Small intestine (tissue), 7 donors: ENCODE results near the gene ZIC5. TPM values are rescaled to one million over a fixed set of nuclear protein-coding genes. Genes with fewer than 3 reads are reported as not detected.

Experiments
- DNase-seq, 2 donors: peaks; one replicate each; pipeline versions ENCODE4 v3.0.0 to v3.0.0-alpha.2; 2013
- FAIRE-seq: peaks from 2 replicates; lab custom pipeline; 2012; peaks lifted over from hg19 to GRCh38; lab: Jason Lieb, UNC
- H3K27ac ChIP-seq, 3 donors: one replicate each; pipeline ENCODE4 v1.5.1; 2013; ENCODE audit warnings: low read length in 2 of 3, mild to moderate bottlenecking in 2 of 3, control low read depth in 1 of 3, inconsistent platforms in 1 of 3, low read depth in 1 of 3, moderate library complexity in 1 of 3
- H3K27me3 ChIP-seq, 3 donors: one replicate each; pipeline ENCODE4 v1.6.1; 2013; ENCODE audit warnings: low read length in 3 of 3, inconsistent platforms in 1 of 3; ENCODE audit not compliant: control insufficient read depth in 3 of 3, insufficient read depth in 3 of 3
- H3K36me3 ChIP-seq, 3 donors: one replicate each; pipeline ENCODE4 v1.6.1; 2013; ENCODE audit warnings: low read length in 3 of 3, inconsistent platforms in 1 of 3, low read depth in 1 of 3, mild to moderate bottlenecking in 1 of 3, moderate library complexity in 1 of 3; ENCODE audit not compliant: control insufficient read depth in 3 of 3, insufficient read depth in 2 of 3
- H3K4me1 ChIP-seq, 3 donors: one replicate each; pipeline ENCODE4 v1.6.1; 2013; ENCODE audit warnings: low read length in 2 of 3, inconsistent platforms in 1 of 3, low read depth in 1 of 3, mild to moderate bottlenecking in 1 of 3, moderate library complexity in 1 of 3; ENCODE audit not compliant: control insufficient read depth in 3 of 3, insufficient read depth in 2 of 3
- H3K4me3 ChIP-seq, 3 donors: one replicate each; pipeline ENCODE4 v1.5.1; 2013; ENCODE audit warnings: low read length in 3 of 3, control low read depth in 1 of 3, inconsistent platforms in 1 of 3, low read depth in 1 of 3, mild to moderate bottlenecking in 1 of 3, moderate library complexity in 1 of 3
- H3K9me3 ChIP-seq, 2 donors: one replicate each; pipeline ENCODE4 v1.6.1; 2013; ENCODE audit warnings: low read depth in 1 of 2, low read length in 1 of 2; ENCODE audit not compliant: control insufficient read depth in 2 of 2, insufficient read depth in 1 of 2
- WGBS, 3 donors: extraction: QIAGEN DNeasy Blood & Tissue Kit; methylation state at CpG; one replicate each; pipeline ENCODE4 v1.1.7; 2013; 5-methylcytosine and 5-hydroxymethylcytosine counted together
- polyA plus RNA-seq, 4 donors: library from polyadenylated mRNA; stranded (reverse) in 3 of 4; unstranded in 1 of 4; fragments of 200-250 nt in 3 of 4; fragments of 120-200 nt in 1 of 4; gene quantifications; one replicate each; pipeline versions ENCODE4 v1.2.1 to v1.2.3, GENCODE V29; 2013
- donor health status: healthy with polysubstance abuse.
- donor health status: control.
- donor health status: control.
- donor health status: Bipolar disorder and iron deficiency.
- donor health status: healthy.

The ZIC5 gene
- polyA plus RNA-seq, 4 donors: 0.01 TPM; not detected in 3

- H3K4me3 ChIP-seq: no peak overlapping the region
- 13 to 20% (median 13%) methylated on average over 18 of the region's 18 CpGs for WGBS, 3 donors
- FAIRE-seq: no peak
- H3K36me3 ChIP-seq: no peaks in the 10 kb centered on the region
- peaks cover 4 to 91% (median 56%) of the 10 kb centered on the region in 3 donors for H3K27me3 ChIP-seq
- H3K27ac ChIP-seq: no peak overlapping the region
- peaks cover 0 to 3% (median 0%) of the 10 kb centered on the region in 3 donors for H3K4me1 ChIP-seq
- DNase-seq: peak in 1 of 2 donors; percentile 5
- peaks cover 0 to 7% of the 10 kb centered on the region in 2 donors for H3K9me3 ChIP-seq
These were observed 2.9 kb upstream of the ZIC5 start for GRCh38 chr13:99974296-99974938.

- no peaks in the 10 kb centered on the region for H3K36me3 ChIP-seq
- H3K4me1 ChIP-seq: peaks cover 0 to 6% (median 0%) of the 10 kb centered on the region in 3 donors
- FAIRE-seq: no peak
- H3K9me3 ChIP-seq: peaks cover 0 to 7% of the 10 kb centered on the region in 2 donors
- no peak overlapping the region for H3K4me3 ChIP-seq
- H3K27me3 ChIP-seq: peaks cover 4 to 91% (median 57%) of the 10 kb centered on the region in 3 donors
- DNase-seq: no peak
- WGBS, 3 donors: 15 to 22% (median 20%) methylated on average over 6 of the region's 6 CpGs
- H3K27ac ChIP-seq: no peak overlapping the region
These were observed 2.2 kb upstream of the ZIC5 start for GRCh38 chr13:99973808-99974185.

- no peak for FAIRE-seq
- Histone ChIP-seq H3K9me3 (peaks cover 0 to 7% of the 10 kb centered on the region in 2 donors), H3K27ac (no peak overlapping the region), H3K4me3 (no peak overlapping the region), H3K4me1 (peaks cover 0 to 7% (median 2%) of the 10 kb centered on the region in 3 donors), H3K27me3 (peaks cover 4 to 90% (median 55%) of the 10 kb centered on the region in 3 donors), H3K36me3 (no peaks in the 10 kb centered on the region)
- DNase-seq: peak in 1 of 2 donors; percentile 26
- WGBS, 3 donors: 12 to 15% (median 12%) methylated on average over 11 of the region's 11 CpGs
These were observed 1.7 kb upstream of the ZIC5 start for GRCh38 chr13:99973163-99973807.

- no peak overlapping the region for H3K4me3 ChIP-seq
- H3K27me3 ChIP-seq: peaks cover 10 to 89% (median 56%) of the 10 kb centered on the region in 3 donors
- WGBS, 3 donors: 8 to 17% (median 9%) methylated on average over 18 of the region's 18 CpGs
- FAIRE-seq: no peak
- H3K27ac ChIP-seq: no peak overlapping the region
- H3K36me3 ChIP-seq: no peaks in the 10 kb centered on the region
- peaks cover 0 to 7% (median 2%) of the 10 kb centered on the region in 3 donors for H3K4me1 ChIP-seq
- peaks cover 0 to 7% of the 10 kb centered on the region in 2 donors for H3K9me3 ChIP-seq
- peak in 1 of 2 donors; percentile 26 for DNase-seq
These were observed 694 bp upstream of the ZIC5 start for GRCh38 chr13:99972190-99972731.

GRCh38 chr13:99970651-99971575, 654 bp downstream of the ZIC5 start:
- H3K4me1 ChIP-seq: peaks cover 0 to 7% (median 2%) of the 10 kb centered on the region in 3 donors
- peak overlapping the region in 1 of 3 donors; percentile 62 for H3K4me3 ChIP-seq
- peaks cover 11 to 87% (median 59%) of the 10 kb centered on the region in 3 donors for H3K27me3 ChIP-seq
- WGBS, 3 donors: 1 to 3% (median 2%) methylated on average over 30 to 117 of the region's 118 CpGs
- H3K36me3 ChIP-seq: no peaks in the 10 kb centered on the region
- FAIRE-seq (no peak), DNase-seq (peak in 1 of 2 donors; percentile 36)
- no peak overlapping the region for H3K27ac ChIP-seq
- H3K9me3 ChIP-seq: peaks cover 0 to 5% of the 10 kb centered on the region in 2 donors

- FAIRE-seq (no peak), DNase-seq (peak in 1 of 2 donors; percentile 48)
- Histone ChIP-seq H3K27ac (no peak overlapping the region), H3K9me3 (no peaks in the 10 kb centered on the region), H3K4me3 (peak overlapping the region in 1 of 3 donors; percentile 62), H3K36me3 (no peaks in the 10 kb centered on the region), H3K4me1 (peaks cover 0 to 7% (median 2%) of the 10 kb centered on the region in 3 donors), H3K27me3 (peaks cover 14 to 87% (median 60%) of the 10 kb centered on the region in 3 donors)
- 0 to 1% (median 0%) methylated on average over 53 to 79 of the region's 79 CpGs for WGBS, 3 donors
These were observed 1.5 kb downstream of the ZIC5 start for GRCh38 chr13:99969919-99970650.

GRCh38 chr13:99969453-99969918, 2.1 kb downstream of the ZIC5 start:
- H3K4me3 ChIP-seq: peak overlapping the region in 1 of 3 donors; percentile 62
- DNase-seq (no peak), FAIRE-seq (no peak)
- no peaks in the 10 kb centered on the region for H3K36me3 ChIP-seq
- no peak overlapping the region for H3K27ac ChIP-seq
- no peaks in the 10 kb centered on the region for H3K9me3 ChIP-seq
- H3K4me1 ChIP-seq: peaks cover 0 to 7% (median 2%) of the 10 kb centered on the region in 3 donors
- H3K27me3 ChIP-seq: peaks cover 14 to 85% (median 57%) of the 10 kb centered on the region in 3 donors
- 4 to 5% (median 5%) methylated on average over 28 to 52 of the region's 52 CpGs for WGBS, 3 donors
